PC-3 (cell line): ENCODE results near the gene TBC1D24.

Experiments
- CTCF ChIP-seq: fragments of 300-600 bp; sonication (generic); conservative IDR thresholded peaks from 2 replicates; pipeline ENCODE4 v1.5.1; 2017; ENCODE audit warnings: antibody characterized with exemption, low read depth, mild to moderate bottlenecking, low read length
- EZH2 ChIP-seq: fragments of 300-600 bp; sonication (generic); IDR thresholded peaks from one replicate; pipeline ENCODE4 v1.6.1; 2017; ENCODE audit warnings: antibody characterized with exemption, mild to moderate bottlenecking, low read length; ENCODE audit not compliant: unreplicated experiment
- EZH2phosphoT487 ChIP-seq: fragments of 300-600 bp; sonication (generic); IDR thresholded peaks from 2 replicates; pipeline ENCODE4 v1.6.1; 2018; ENCODE audit warnings: mild to moderate bottlenecking, antibody characterized with exemption, low read length, borderline replicate concordance

- no peak for TF ChIP-seq EZH2phosphoT487
- TF ChIP-seq CTCF, result no peak
- TF ChIP-seq EZH2, result no peak
These were observed 12.0 kb downstream of the TBC1D24 start for GRCh38 chr16:2486645-2487516.
